ENCODE results near the gene CABCOCO1. TPM values are rescaled to one million over a fixed set of nuclear protein-coding genes. Genes with fewer than 3 reads are reported as not detected.

Gene CABCOCO1
- total RNA-seq, 1 donor from 2014 or later: not detected

DNA sequence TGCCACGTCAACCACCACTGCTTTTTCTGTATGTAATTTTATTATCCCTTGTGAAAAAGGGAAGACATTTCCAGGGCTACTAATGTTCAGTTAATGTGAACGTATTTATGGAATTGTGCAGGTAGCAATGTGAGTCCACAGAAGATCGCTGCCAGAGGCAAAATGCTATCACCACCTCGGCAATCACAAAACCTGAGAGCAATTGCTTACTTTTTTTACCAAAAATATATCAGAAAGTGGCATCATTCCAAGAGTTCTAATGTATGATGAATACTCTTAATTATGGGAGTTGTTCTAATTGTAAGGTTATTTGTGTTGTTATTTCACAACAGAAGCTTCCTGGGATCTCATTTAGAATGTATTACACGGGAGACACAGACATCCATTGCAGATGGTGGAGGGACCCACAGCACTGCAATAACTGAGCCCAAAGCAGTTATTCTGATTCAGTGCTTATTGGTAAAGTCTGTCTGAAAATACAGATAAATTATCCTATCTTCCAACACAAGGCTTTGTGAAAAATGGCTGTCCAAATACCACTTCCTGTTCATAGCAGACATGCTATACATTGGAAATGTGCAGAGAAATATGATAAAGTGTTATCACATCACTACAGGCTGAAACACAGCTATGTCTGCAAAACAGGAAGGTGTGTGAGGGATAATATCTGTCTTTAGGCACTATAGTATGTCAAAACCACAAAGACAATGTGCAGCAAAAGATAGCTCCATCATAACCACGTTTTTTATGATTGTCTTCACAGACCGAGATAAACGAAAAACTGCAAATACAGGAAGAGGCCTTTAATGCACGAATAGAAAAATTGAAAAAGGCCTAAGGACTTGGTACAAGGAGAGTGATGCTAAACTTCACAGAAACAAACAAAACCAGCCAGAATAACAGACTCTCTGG lies 102.7 kb downstream of the CABCOCO1 start:
- Mint-ChIP-seq H3K9me3 (ENCODE audit: low read depth) (no peaks in the 10 kb centered on the region), H3K4me3 (ENCODE audit: low read depth) (no peak overlapping the region), H3K27ac (no peak overlapping the region), H3K27me3 (no peaks in the 10 kb centered on the region), H3K4me1 (ENCODE audit: low read depth) (peaks cover 13% of the 10 kb centered on the region), H3K36me3 (ENCODE audit: insufficient read depth) (no peaks in the 10 kb centered on the region)
- TF ChIP-seq, protein P1, sequence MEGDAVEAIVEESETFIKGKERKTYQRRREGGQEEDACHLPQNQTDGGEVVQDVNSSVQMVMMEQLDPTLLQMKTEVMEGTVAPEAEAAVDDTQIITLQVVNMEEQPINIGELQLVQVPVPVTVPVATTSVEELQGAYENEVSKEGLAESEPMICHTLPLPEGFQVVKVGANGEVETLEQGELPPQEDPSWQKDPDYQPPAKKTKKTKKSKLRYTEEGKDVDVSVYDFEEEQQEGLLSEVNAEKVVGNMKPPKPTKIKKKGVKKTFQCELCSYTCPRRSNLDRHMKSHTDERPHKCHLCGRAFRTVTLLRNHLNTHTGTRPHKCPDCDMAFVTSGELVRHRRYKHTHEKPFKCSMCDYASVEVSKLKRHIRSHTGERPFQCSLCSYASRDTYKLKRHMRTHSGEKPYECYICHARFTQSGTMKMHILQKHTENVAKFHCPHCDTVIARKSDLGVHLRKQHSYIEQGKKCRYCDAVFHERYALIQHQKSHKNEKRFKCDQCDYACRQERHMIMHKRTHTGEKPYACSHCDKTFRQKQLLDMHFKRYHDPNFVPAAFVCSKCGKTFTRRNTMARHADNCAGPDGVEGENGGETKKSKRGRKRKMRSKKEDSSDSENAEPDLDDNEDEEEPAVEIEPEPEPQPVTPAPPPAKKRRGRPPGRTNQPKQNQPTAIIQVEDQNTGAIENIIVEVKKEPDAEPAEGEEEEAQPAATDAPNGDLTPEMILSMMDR (IDR thresholded peaks at IDR 0.05; ENCODE audit: unreplicated experiment): no peak
- no peak for DNase-seq (ENCODE audit: low spot score, unreplicated experiment)

DNA sequence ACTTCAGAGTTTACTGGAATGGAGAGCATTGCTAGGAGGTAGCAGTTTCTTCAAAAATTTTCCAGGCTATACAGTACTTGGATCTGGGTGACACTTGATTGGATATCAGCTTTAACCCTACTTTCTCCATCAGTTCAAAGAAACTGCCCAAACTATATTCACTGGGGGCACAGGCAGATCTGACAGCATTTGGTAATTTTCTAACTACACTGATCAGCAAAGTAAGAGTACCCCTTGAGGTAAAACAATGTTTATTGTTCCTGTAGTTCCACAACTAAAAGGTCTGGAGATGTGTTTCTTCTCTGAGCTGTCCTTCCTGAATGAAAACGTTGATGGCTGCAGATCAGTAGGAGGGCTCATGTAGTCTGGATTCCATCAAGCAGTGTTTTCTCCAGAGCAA lies 104.2 kb downstream of the CABCOCO1 start:
- no peak for DNase-seq (ENCODE audit: low spot score, unreplicated experiment)
- no peaks in the 10 kb centered on the region for H3K27me3 Mint-ChIP-seq
- no peaks in the 10 kb centered on the region for H3K9me3 Mint-ChIP-seq (ENCODE audit: low read depth)
- H3K27ac Mint-ChIP-seq: no peak overlapping the region
- H3K4me3 Mint-ChIP-seq (ENCODE audit: low read depth): no peak overlapping the region
- TF ChIP-seq, protein P1 (IDR thresholded peaks at IDR 0.05; ENCODE audit: unreplicated experiment): no peak
- H3K36me3 Mint-ChIP-seq (ENCODE audit: insufficient read depth): no peaks in the 10 kb centered on the region
- peaks cover 2% of the 10 kb centered on the region for H3K4me1 Mint-ChIP-seq (ENCODE audit: low read depth)

DNA sequence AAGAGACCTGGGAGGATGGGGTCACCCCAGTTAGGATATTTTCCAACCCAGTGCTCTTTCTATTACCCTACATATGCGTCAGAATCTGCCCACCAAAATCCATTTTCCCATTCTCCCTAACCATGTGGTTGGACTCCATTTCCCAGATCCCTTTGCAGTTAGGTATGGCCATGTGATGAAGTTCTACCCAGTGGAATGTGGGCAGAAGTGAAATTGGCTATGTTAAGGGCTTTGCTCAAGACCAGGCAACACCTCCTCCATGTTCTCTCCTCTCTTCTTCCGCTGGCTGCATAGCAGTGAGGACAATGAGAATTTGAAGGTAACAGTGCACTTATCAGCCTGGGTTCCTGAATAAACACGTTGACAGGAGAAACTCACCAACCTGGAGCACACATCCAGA lies 111.3 kb downstream of the CABCOCO1 start:
- H3K9me3 Mint-ChIP-seq (ENCODE audit: low read depth): no peaks in the 10 kb centered on the region
- no peak overlapping the region for H3K27ac Mint-ChIP-seq
- TF ChIP-seq, protein P1 (IDR thresholded peaks at IDR 0.05; ENCODE audit: unreplicated experiment): no peak
- no peak overlapping the region for H3K4me3 Mint-ChIP-seq (ENCODE audit: low read depth)
- no peaks in the 10 kb centered on the region for H3K27me3 Mint-ChIP-seq
- H3K4me1 Mint-ChIP-seq (ENCODE audit: low read depth): no peaks in the 10 kb centered on the region
- no peak for DNase-seq (ENCODE audit: low spot score, unreplicated experiment)
- H3K36me3 Mint-ChIP-seq (ENCODE audit: insufficient read depth): no peaks in the 10 kb centered on the region

DNA sequence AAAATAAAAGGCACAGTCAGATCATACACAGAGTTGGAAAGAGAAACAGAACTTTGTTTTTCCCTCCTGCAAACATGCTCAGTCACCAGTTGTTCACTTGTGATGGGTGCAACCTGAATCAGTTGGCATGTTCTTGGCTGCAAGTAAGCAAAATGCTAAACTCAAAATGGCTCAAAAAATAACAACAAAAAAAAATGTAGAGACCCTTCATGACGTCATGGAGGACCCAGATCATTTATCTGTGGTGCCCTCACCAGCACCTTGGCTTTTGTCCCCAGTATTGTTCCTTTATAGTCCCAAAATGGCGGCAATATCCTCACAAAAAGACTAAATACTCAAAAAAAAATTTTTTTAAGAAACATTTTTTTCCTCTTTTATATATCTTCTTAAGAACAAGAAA lies 112.4 kb downstream of the CABCOCO1 start:
- Mint-ChIP-seq H3K27ac (no peak overlapping the region), H3K36me3 (ENCODE audit: insufficient read depth) (no peaks in the 10 kb centered on the region), H3K9me3 (ENCODE audit: low read depth) (no peaks in the 10 kb centered on the region), H3K4me3 (ENCODE audit: low read depth) (no peak overlapping the region), H3K27me3 (no peaks in the 10 kb centered on the region), H3K4me1 (ENCODE audit: low read depth) (no peaks in the 10 kb centered on the region)
- TF ChIP-seq, protein P1 (IDR thresholded peaks at IDR 0.05; ENCODE audit: unreplicated experiment): no peak
- no peak for DNase-seq (ENCODE audit: low spot score, unreplicated experiment)

DNA sequence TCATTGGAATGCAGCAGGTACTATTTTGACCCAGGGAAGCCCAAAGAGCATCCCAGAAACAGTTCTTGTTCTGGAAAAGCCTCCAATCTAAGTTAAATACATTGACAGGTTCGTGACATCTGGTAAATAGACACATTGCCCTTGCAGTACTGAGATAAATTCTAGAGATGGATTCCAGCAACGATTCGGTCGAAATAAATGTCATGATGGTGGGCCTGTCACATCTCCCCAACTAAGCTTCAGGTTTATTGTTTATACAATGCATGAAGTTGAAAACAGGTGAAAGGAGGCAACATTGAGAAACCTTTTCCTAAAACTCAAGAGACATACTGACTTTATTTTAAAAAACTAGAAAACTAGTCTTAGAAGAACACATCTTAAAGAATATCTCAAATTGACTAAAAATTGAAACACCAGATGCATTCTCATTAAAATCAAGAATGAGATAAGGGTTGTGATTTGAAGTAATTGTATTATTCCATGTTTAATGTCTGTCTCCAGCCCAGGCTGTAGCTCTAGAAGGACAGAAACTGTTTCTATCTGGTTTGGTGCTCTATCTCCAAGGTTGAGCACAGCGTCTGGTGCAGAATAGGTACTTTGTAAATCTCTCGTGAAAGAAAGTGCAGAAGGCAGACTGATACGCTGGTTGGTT lies 114.0 kb downstream of the CABCOCO1 start:
- Mint-ChIP-seq H3K27me3 (no peaks in the 10 kb centered on the region), H3K36me3 (ENCODE audit: insufficient read depth) (no peaks in the 10 kb centered on the region), H3K4me3 (ENCODE audit: low read depth) (no peak overlapping the region), H3K27ac (no peak overlapping the region), H3K4me1 (ENCODE audit: low read depth) (no peaks in the 10 kb centered on the region), H3K9me3 (ENCODE audit: low read depth) (no peaks in the 10 kb centered on the region)
- TF ChIP-seq, protein P1 (IDR thresholded peaks at IDR 0.05; ENCODE audit: unreplicated experiment): no peak
- DNase-seq (ENCODE audit: low spot score, unreplicated experiment): no peak

Measured in progenitor cell of endocrine pancreas (in vitro differentiated cells).